ENCODE data around the gene DAGLA. TPM values are rescaled to one million over a fixed set of nuclear protein-coding genes. Genes with fewer than 3 reads are reported as not detected.

Gene DAGLA
- total RNA-seq, 1 donor: 3.6 TPM

- no peak overlapping the region for H3K4me2 ChIP-seq (ENCODE audit: insufficient read depth, low read length)
Measured at GRCh38 chr11:61666684-61667297, 13.4 kb upstream of the DAGLA start.

DNA sequence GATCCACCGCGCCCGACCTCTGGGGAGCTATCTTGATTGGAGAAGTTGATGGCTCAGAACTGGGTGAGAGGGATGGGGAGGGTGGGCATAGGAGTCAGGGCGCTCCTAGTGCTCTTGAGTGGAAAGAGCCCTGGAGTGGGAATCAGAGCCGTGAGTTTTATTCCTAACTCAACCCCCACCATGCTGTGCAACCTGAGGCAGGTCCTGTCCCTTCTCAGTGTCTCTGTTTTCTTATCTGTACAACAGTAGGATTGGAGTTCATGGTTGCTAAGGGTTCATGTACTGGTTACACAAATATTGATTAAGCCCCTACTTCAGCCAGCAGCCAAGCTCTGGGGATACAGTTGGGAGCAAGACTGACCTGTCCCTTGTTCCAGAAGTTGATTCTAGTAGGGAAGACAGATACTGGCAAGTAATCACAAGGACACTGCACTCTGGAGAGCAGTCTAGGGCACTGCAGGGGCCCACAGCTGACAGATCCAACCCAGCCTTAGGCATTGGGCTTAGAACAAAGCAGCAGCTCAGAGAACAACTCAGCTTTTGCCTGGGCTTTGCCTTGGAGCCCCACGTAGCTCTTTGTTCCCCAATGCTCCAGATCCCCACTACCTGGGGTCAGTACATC, 12.4 kb upstream of the DAGLA start:
- H3K4me2 ChIP-seq (ENCODE audit: insufficient read depth, low read length): no peak overlapping the region
- DNase-seq (ENCODE audit: insufficient read length, low spot score, missing footprints): no peak
- no peaks in the 10 kb centered on the region for H4K20me1 ChIP-seq (ENCODE audit: insufficient read depth, low read length)
- H3K27me3 ChIP-seq (ENCODE audit: insufficient read depth, low read length): peaks cover 16% of the 10 kb centered on the region
- no peak overlapping the region for H3K27ac ChIP-seq (ENCODE audit: low read depth, low read length)
- no peak overlapping the region for H2AFZ ChIP-seq (ENCODE audit: low read length)
- H3K4me1 ChIP-seq (ENCODE audit: insufficient read depth, low read length): no peaks in the 10 kb centered on the region
- H3K9me3 ChIP-seq (ENCODE audit: low read depth, low read length): no peaks in the 10 kb centered on the region
- no peaks in the 10 kb centered on the region for H3K79me2 ChIP-seq (ENCODE audit: insufficient read depth, low read length)
- TF ChIP-seq, protein P1, sequence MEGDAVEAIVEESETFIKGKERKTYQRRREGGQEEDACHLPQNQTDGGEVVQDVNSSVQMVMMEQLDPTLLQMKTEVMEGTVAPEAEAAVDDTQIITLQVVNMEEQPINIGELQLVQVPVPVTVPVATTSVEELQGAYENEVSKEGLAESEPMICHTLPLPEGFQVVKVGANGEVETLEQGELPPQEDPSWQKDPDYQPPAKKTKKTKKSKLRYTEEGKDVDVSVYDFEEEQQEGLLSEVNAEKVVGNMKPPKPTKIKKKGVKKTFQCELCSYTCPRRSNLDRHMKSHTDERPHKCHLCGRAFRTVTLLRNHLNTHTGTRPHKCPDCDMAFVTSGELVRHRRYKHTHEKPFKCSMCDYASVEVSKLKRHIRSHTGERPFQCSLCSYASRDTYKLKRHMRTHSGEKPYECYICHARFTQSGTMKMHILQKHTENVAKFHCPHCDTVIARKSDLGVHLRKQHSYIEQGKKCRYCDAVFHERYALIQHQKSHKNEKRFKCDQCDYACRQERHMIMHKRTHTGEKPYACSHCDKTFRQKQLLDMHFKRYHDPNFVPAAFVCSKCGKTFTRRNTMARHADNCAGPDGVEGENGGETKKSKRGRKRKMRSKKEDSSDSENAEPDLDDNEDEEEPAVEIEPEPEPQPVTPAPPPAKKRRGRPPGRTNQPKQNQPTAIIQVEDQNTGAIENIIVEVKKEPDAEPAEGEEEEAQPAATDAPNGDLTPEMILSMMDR (IDR thresholded peaks at IDR 0.05; ENCODE audit: extremely low read depth, low read depth, low read length): no peak
- no peak overlapping the region for H3K4me3 ChIP-seq (ENCODE audit: insufficient read depth, low read length)
- no peaks in the 10 kb centered on the region for H3K36me3 ChIP-seq (ENCODE audit: insufficient read depth, low read length)

More at GRCh38 chr11:61666684-61667297, 13.4 kb upstream of the DAGLA start:
- no peak overlapping the region for H3K4me3 ChIP-seq (ENCODE audit: insufficient read depth, low read length)
- no peak overlapping the region for H3K27ac ChIP-seq (ENCODE audit: low read depth, low read length)
- no peaks in the 10 kb centered on the region for H3K4me1 ChIP-seq (ENCODE audit: insufficient read depth, low read length)
- no peaks in the 10 kb centered on the region for H3K36me3 ChIP-seq (ENCODE audit: insufficient read depth, low read length)
- DNase-seq (ENCODE audit: insufficient read length, low spot score, missing footprints): no peak
- H3K9me3 ChIP-seq (ENCODE audit: low read depth, low read length): no peaks in the 10 kb centered on the region
- H2AFZ ChIP-seq (ENCODE audit: low read length): no peak overlapping the region
- TF ChIP-seq, protein P1 (IDR thresholded peaks at IDR 0.05; ENCODE audit: extremely low read depth, low read depth, low read length): no peak
- H4K20me1 ChIP-seq (ENCODE audit: insufficient read depth, low read length): no peaks in the 10 kb centered on the region
- H3K79me2 ChIP-seq (ENCODE audit: insufficient read depth, low read length): no peaks in the 10 kb centered on the region
- peaks cover 22% of the 10 kb centered on the region for H3K27me3 ChIP-seq (ENCODE audit: insufficient read depth, low read length)

- no peak overlapping the region for H3K27ac ChIP-seq (ENCODE audit: low read depth, low read length)
- no peaks in the 10 kb centered on the region for H3K36me3 ChIP-seq (ENCODE audit: insufficient read depth, low read length)
- no peaks in the 10 kb centered on the region for H4K20me1 ChIP-seq (ENCODE audit: insufficient read depth, low read length)
- H2AFZ ChIP-seq (ENCODE audit: low read length): no peak overlapping the region
- no peaks in the 10 kb centered on the region for H3K4me1 ChIP-seq (ENCODE audit: insufficient read depth, low read length)
- peaks cover 21% of the 10 kb centered on the region for H3K27me3 ChIP-seq (ENCODE audit: insufficient read depth, low read length)
- TF ChIP-seq, protein P1 (IDR thresholded peaks at IDR 0.05; ENCODE audit: extremely low read depth, low read depth, low read length): no peak
- no peaks in the 10 kb centered on the region for H3K79me2 ChIP-seq (ENCODE audit: insufficient read depth, low read length)
- H3K9me3 ChIP-seq (ENCODE audit: low read depth, low read length): no peaks in the 10 kb centered on the region
- no peak overlapping the region for H3K4me2 ChIP-seq (ENCODE audit: insufficient read depth, low read length)
- DNase-seq (ENCODE audit: insufficient read length, low spot score, missing footprints): no peak
- no peak overlapping the region for H3K4me3 ChIP-seq (ENCODE audit: insufficient read depth, low read length)
Measured at GRCh38 chr11:61669417-61669816, 10.8 kb upstream of the DAGLA start.

GRCh38 chr11:61670626-61671025, 9.6 kb upstream of the DAGLA start:
- no peaks in the 10 kb centered on the region for H3K4me1 ChIP-seq (ENCODE audit: insufficient read depth, low read length)
- TF ChIP-seq, protein P1 (IDR thresholded peaks at IDR 0.05; ENCODE audit: extremely low read depth, low read depth, low read length): no peak
- no peak overlapping the region for H2AFZ ChIP-seq (ENCODE audit: low read length)
- H3K4me3 ChIP-seq (ENCODE audit: insufficient read depth, low read length): no peak overlapping the region
- H3K36me3 ChIP-seq (ENCODE audit: insufficient read depth, low read length): no peaks in the 10 kb centered on the region
- no peak overlapping the region for H3K4me2 ChIP-seq (ENCODE audit: insufficient read depth, low read length)
- peaks cover 32% of the 10 kb centered on the region for H3K27me3 ChIP-seq (ENCODE audit: insufficient read depth, low read length)
- H4K20me1 ChIP-seq (ENCODE audit: insufficient read depth, low read length): no peaks in the 10 kb centered on the region
- no peaks in the 10 kb centered on the region for H3K9me3 ChIP-seq (ENCODE audit: low read depth, low read length)
- H3K79me2 ChIP-seq (ENCODE audit: insufficient read depth, low read length): no peaks in the 10 kb centered on the region
- DNase-seq (ENCODE audit: insufficient read length, low spot score, missing footprints): no peak
- no peak overlapping the region for H3K27ac ChIP-seq (ENCODE audit: low read depth, low read length)

Measured in osteoblast (primary cell).